ENCODE results near the gene SOX11. TPM values are rescaled to one million over a fixed set of nuclear protein-coding genes. Genes with fewer than 3 reads are reported as not detected.
"Not testable (repeated sequence)": the region's sequence is repeated elsewhere in the genome, so short reads cannot be mapped to it uniquely, and the experiment has no call there.

Gene SOX11
- total RNA-seq, 2 donors from 2014 or later = not detected

GRCh38 chr2:5664278-5664681 lies 27.9 kb upstream of the SOX11 start:
- no peaks in the 10 kb centered on the region for H3K36me3 ChIP-seq
- no peak for DNase-seq (ENCODE audit: low spot score)
- no peaks in the 10 kb centered on the region for H3K27me3 ChIP-seq (replicated peaks; ENCODE audit: insufficient read depth)
- no peak overlapping the region for H3K27ac ChIP-seq
- TF ChIP-seq CTCF (IDR thresholded peaks at IDR 0.05) = no peak
- no peaks in the 10 kb centered on the region for H3K4me1 ChIP-seq (ENCODE audit: control insufficient read depth in 1 of 2, low read depth in 2 of 2)
- H3K4me3 ChIP-seq = no peak overlapping the region
- ATAC-seq (ENCODE audit: insufficient number of reproducible peaks, low FRiP score, low read depth) = no peak
- H3K9me3 ChIP-seq = no peaks in the 10 kb centered on the region

- no peak for ATAC-seq (ENCODE audit: insufficient number of reproducible peaks, low FRiP score, low read depth)
- no peak for TF ChIP-seq CTCF (IDR thresholded peaks at IDR 0.05)
Measured at GRCh38 chr2:5665066-5665465, 27.1 kb upstream of the SOX11 start.

GRCh38 chr2:5666798-5667197 lies 25.4 kb upstream of the SOX11 start:
- no peaks in the 10 kb centered on the region for H3K27me3 ChIP-seq (replicated peaks; ENCODE audit: insufficient read depth)
- DNase-seq (ENCODE audit: low spot score) (no peak), ATAC-seq (ENCODE audit: insufficient number of reproducible peaks, low FRiP score, low read depth) (no peak)
- no peaks in the 10 kb centered on the region for H3K4me1 ChIP-seq (ENCODE audit: control insufficient read depth in 1 of 2, low read depth in 2 of 2)
- H3K4me3 ChIP-seq = no peak overlapping the region
- no peaks in the 10 kb centered on the region for H3K9me3 ChIP-seq
- H3K27ac ChIP-seq = no peak overlapping the region
- H3K36me3 ChIP-seq = no peaks in the 10 kb centered on the region
- TF ChIP-seq CTCF (IDR thresholded peaks at IDR 0.05) = no peak

More at GRCh38 chr2:5665066-5665465, 27.1 kb upstream of the SOX11 start:
- Histone ChIP-seq H3K9me3 (no peaks in the 10 kb centered on the region), H3K27ac (no peak overlapping the region), H3K4me1 (ENCODE audit: control insufficient read depth in 1 of 2, low read depth in 2 of 2) (no peaks in the 10 kb centered on the region), H3K4me3 (no peak overlapping the region), H3K36me3 (no peaks in the 10 kb centered on the region), H3K27me3 (replicated peaks; ENCODE audit: insufficient read depth) (no peaks in the 10 kb centered on the region)
- no peak for DNase-seq (ENCODE audit: low spot score)

- not testable (repeated sequence) for H3K4me3 ChIP-seq; DNase-seq (ENCODE audit: low spot score); H3K4me1 ChIP-seq (ENCODE audit: control insufficient read depth in 1 of 2, low read depth in 2 of 2); ATAC-seq (ENCODE audit: insufficient number of reproducible peaks, low FRiP score, low read depth); H3K9me3 ChIP-seq; H3K36me3 ChIP-seq; H3K27ac ChIP-seq; H3K27me3 ChIP-seq (replicated peaks; ENCODE audit: insufficient read depth)
Measured at GRCh38 chr2:5667655-5668054, 24.5 kb upstream of the SOX11 start.

- TF ChIP-seq CTCF (IDR thresholded peaks at IDR 0.05) = no peak
- no peak for DNase-seq (ENCODE audit: low spot score)
- no peak for ATAC-seq (ENCODE audit: insufficient number of reproducible peaks, low FRiP score, low read depth)
Measured at GRCh38 chr2:5668682-5669250, 23.4 kb upstream of the SOX11 start.

GRCh38 chr2:5672749-5673144 lies 19.4 kb upstream of the SOX11 start:
- H3K27me3 ChIP-seq (replicated peaks; ENCODE audit: insufficient read depth) = no peaks in the 10 kb centered on the region
- H3K27ac ChIP-seq = no peak overlapping the region
- H3K9me3 ChIP-seq = no peaks in the 10 kb centered on the region
- no peak for TF ChIP-seq CTCF (IDR thresholded peaks at IDR 0.05)
- ATAC-seq (ENCODE audit: insufficient number of reproducible peaks, low FRiP score, low read depth) (no peak), DNase-seq (ENCODE audit: low spot score) (no peak)
- H3K4me3 ChIP-seq = no peak overlapping the region
- H3K4me1 ChIP-seq (ENCODE audit: control insufficient read depth in 1 of 2, low read depth in 2 of 2) = no peaks in the 10 kb centered on the region
- no peaks in the 10 kb centered on the region for H3K36me3 ChIP-seq

More at GRCh38 chr2:5668682-5669250, 23.4 kb upstream of the SOX11 start:
- no peaks in the 10 kb centered on the region for H3K27me3 ChIP-seq (replicated peaks; ENCODE audit: insufficient read depth)
- no peak overlapping the region for H3K4me3 ChIP-seq
- H3K27ac ChIP-seq = no peak overlapping the region
- H3K9me3 ChIP-seq = no peaks in the 10 kb centered on the region
- no peaks in the 10 kb centered on the region for H3K36me3 ChIP-seq
- no peaks in the 10 kb centered on the region for H3K4me1 ChIP-seq (ENCODE audit: control insufficient read depth in 1 of 2, low read depth in 2 of 2)
